Measurements from ENCODE around the gene TNRC6C. TPM values are rescaled to one million over a fixed set of nuclear protein-coding genes. Genes with fewer than 3 reads are reported as not detected.

TNRC6C gene
- total RNA-seq, 1 donor = 6.2 TPM

GRCh38 chr17:78043031-78043430 lies 84.5 kb downstream of the TNRC6C start:
- Histone ChIP-seq H3K27ac (ENCODE audit: low read depth, low read length) (no peak overlapping the region), H4K20me1 (ENCODE audit: insufficient read depth, low read length) (no peaks in the 10 kb centered on the region), H3K79me2 (ENCODE audit: insufficient read depth, low read length) (peaks cover 23% of the 10 kb centered on the region), H2AFZ (ENCODE audit: low read length) (no peak overlapping the region), H3K4me2 (ENCODE audit: insufficient read depth, low read length) (no peak overlapping the region), H3K9me3 (ENCODE audit: low read depth, low read length) (no peaks in the 10 kb centered on the region), H3K4me1 (ENCODE audit: insufficient read depth, low read length) (peaks cover 10% of the 10 kb centered on the region), H3K4me3 (ENCODE audit: insufficient read depth, low read length) (no peak overlapping the region), H3K36me3 (ENCODE audit: insufficient read depth, low read length) (no peaks in the 10 kb centered on the region), H3K27me3 (ENCODE audit: insufficient read depth, low read length) (no peaks in the 10 kb centered on the region)
- TF ChIP-seq, protein P1, sequence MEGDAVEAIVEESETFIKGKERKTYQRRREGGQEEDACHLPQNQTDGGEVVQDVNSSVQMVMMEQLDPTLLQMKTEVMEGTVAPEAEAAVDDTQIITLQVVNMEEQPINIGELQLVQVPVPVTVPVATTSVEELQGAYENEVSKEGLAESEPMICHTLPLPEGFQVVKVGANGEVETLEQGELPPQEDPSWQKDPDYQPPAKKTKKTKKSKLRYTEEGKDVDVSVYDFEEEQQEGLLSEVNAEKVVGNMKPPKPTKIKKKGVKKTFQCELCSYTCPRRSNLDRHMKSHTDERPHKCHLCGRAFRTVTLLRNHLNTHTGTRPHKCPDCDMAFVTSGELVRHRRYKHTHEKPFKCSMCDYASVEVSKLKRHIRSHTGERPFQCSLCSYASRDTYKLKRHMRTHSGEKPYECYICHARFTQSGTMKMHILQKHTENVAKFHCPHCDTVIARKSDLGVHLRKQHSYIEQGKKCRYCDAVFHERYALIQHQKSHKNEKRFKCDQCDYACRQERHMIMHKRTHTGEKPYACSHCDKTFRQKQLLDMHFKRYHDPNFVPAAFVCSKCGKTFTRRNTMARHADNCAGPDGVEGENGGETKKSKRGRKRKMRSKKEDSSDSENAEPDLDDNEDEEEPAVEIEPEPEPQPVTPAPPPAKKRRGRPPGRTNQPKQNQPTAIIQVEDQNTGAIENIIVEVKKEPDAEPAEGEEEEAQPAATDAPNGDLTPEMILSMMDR (IDR thresholded peaks at IDR 0.05; ENCODE audit: extremely low read depth, low read depth, low read length) = no peak
- DNase-seq (ENCODE audit: insufficient read length, low spot score, missing footprints) = no peak

GRCh38 chr17:78044280-78044835 lies 85.9 kb downstream of the TNRC6C start:
- Histone ChIP-seq H3K4me1 (ENCODE audit: insufficient read depth, low read length) (peaks cover 10% of the 10 kb centered on the region), H3K4me2 (ENCODE audit: insufficient read depth, low read length) (no peak overlapping the region), H3K4me3 (ENCODE audit: insufficient read depth, low read length) (no peak overlapping the region), H4K20me1 (ENCODE audit: insufficient read depth, low read length) (no peaks in the 10 kb centered on the region), H2AFZ (ENCODE audit: low read length) (no peak overlapping the region), H3K36me3 (ENCODE audit: insufficient read depth, low read length) (peaks cover 6% of the 10 kb centered on the region), H3K79me2 (ENCODE audit: insufficient read depth, low read length) (peaks cover 23% of the 10 kb centered on the region), H3K27ac (ENCODE audit: low read depth, low read length) (no peak overlapping the region), H3K27me3 (ENCODE audit: insufficient read depth, low read length) (no peaks in the 10 kb centered on the region), H3K9me3 (ENCODE audit: low read depth, low read length) (no peaks in the 10 kb centered on the region)
- TF ChIP-seq, protein P1 (IDR thresholded peaks at IDR 0.05; ENCODE audit: extremely low read depth, low read depth, low read length) = no peak
- DNase-seq (ENCODE audit: insufficient read length, low spot score, missing footprints) = no peak

- Histone ChIP-seq H3K4me1 (ENCODE audit: insufficient read depth, low read length) (peaks cover 10% of the 10 kb centered on the region), H2AFZ (ENCODE audit: low read length) (no peak overlapping the region), H3K9me3 (ENCODE audit: low read depth, low read length) (no peaks in the 10 kb centered on the region), H3K4me3 (ENCODE audit: insufficient read depth, low read length) (no peak overlapping the region), H3K79me2 (ENCODE audit: insufficient read depth, low read length) (peaks cover 23% of the 10 kb centered on the region), H3K36me3 (ENCODE audit: insufficient read depth, low read length) (peaks cover 15% of the 10 kb centered on the region), H4K20me1 (ENCODE audit: insufficient read depth, low read length) (no peaks in the 10 kb centered on the region), H3K27me3 (ENCODE audit: insufficient read depth, low read length) (no peaks in the 10 kb centered on the region), H3K27ac (ENCODE audit: low read depth, low read length) (no peak overlapping the region), H3K4me2 (ENCODE audit: insufficient read depth, low read length) (no peak overlapping the region)
- no peak for DNase-seq (ENCODE audit: insufficient read length, low spot score, missing footprints)
- TF ChIP-seq, protein P1 (IDR thresholded peaks at IDR 0.05; ENCODE audit: extremely low read depth, low read depth, low read length) = no peak
Observed at GRCh38 chr17:78045316-78045715, 86.8 kb downstream of the TNRC6C start.

- peaks cover 23% of the 10 kb centered on the region for H3K79me2 ChIP-seq (ENCODE audit: insufficient read depth, low read length)
- H3K36me3 ChIP-seq (ENCODE audit: insufficient read depth, low read length) = peaks cover 15% of the 10 kb centered on the region
- no peaks in the 10 kb centered on the region for H3K27me3 ChIP-seq (ENCODE audit: insufficient read depth, low read length)
- H3K4me1 ChIP-seq (ENCODE audit: insufficient read depth, low read length) = peaks cover 3% of the 10 kb centered on the region
- TF ChIP-seq, protein P1 (IDR thresholded peaks at IDR 0.05; ENCODE audit: extremely low read depth, low read depth, low read length) = no peak
- H2AFZ ChIP-seq (ENCODE audit: low read length) = no peak overlapping the region
- no peaks in the 10 kb centered on the region for H3K9me3 ChIP-seq (ENCODE audit: low read depth, low read length)
- no peak overlapping the region for H3K27ac ChIP-seq (ENCODE audit: low read depth, low read length)
- no peak for DNase-seq (ENCODE audit: insufficient read length, low spot score, missing footprints)
- no peak overlapping the region for H3K4me3 ChIP-seq (ENCODE audit: insufficient read depth, low read length)
- H4K20me1 ChIP-seq (ENCODE audit: insufficient read depth, low read length) = no peaks in the 10 kb centered on the region
- H3K4me2 ChIP-seq (ENCODE audit: insufficient read depth, low read length) = no peak overlapping the region
Observed at GRCh38 chr17:78046923-78047322, 88.4 kb downstream of the TNRC6C start.

Data from osteoblast (primary cell).